Activated CD8-positive, alpha-beta T cell treated with anti-CD3 and anti-CD28 coated beads for 36 hours (primary cell): Measurements from ENCODE around the gene SERGEF. TPM values are rescaled to one million over a fixed set of nuclear protein-coding genes. Genes with fewer than 3 reads are reported as not detected.

Experiments
- ATAC-seq: fragments of 200-7000 bp; cut with Tn5 transposase; one replicate; pipeline ENCODE4 v1.10.0; 2021; ENCODE audit warnings: mild to moderate bottlenecking, moderate library complexity
- CTCF ChIA-PET: fragments of 350-600 bp; sonication (Branson Sonifier 250); formaldehyde crosslinking; loops from one replicate; lab custom pipeline; 2021; ENCODE audit warnings: antibody characterized with exemption; lab: Charles Lee
- POLR2A ChIA-PET: fragments of 350-600 bp; sonication (Branson Sonifier 250); formaldehyde crosslinking; loops from one replicate; lab custom pipeline; 2021; ENCODE audit warnings: antibody characterized with exemption; lab: Charles Lee
- DNase-seq: peaks from one replicate; pipeline ENCODE4 v3.0.0-alpha.2; 2020
- H3K27ac Mint-ChIP-seq: one replicate; pipeline ENCODE4 v1.8.0; 2021; ENCODE audit warnings: mild to moderate bottlenecking, mixed read lengths
- H3K27me3 Mint-ChIP-seq: one replicate; pipeline ENCODE4 v1.8.0; 2021; ENCODE audit warnings: mixed read lengths
- H3K36me3 Mint-ChIP-seq: one replicate; pipeline ENCODE4 v1.8.0; 2021; ENCODE audit warnings: low read depth, mixed read lengths
- H3K4me1 Mint-ChIP-seq: one replicate; pipeline ENCODE4 v1.8.0; 2021; ENCODE audit warnings: low read depth, mixed read lengths
- H3K4me3 Mint-ChIP-seq: one replicate; pipeline ENCODE4 v1.8.0; 2021; ENCODE audit warnings: mild to moderate bottlenecking, moderate library complexity, mixed read lengths
- H3K9me3 Mint-ChIP-seq: one replicate; pipeline ENCODE4 v1.8.0; 2021; ENCODE audit warnings: mixed read lengths
- intact Hi-C: fragments of 100-400 bp; cut with micrococcal nuclease; formaldehyde crosslinking; loops from one replicate; pipeline ENCODE4 v1.10.0; 2022
- total RNA-seq, 2 experiments: library from RNA; stranded (reverse); gene quantifications; one replicate each; pipeline ENCODE4 v1.2.3, GENCODE V29; 2021
- TF ChIP-seq, protein P1 (sequence below): fragments of 200-600 bp; IDR thresholded peaks from one replicate; pipeline ENCODE4 v1.8.0; 2022; ENCODE audit warnings: antibody characterized with exemption, mild to moderate bottlenecking

SERGEF gene
- total RNA-seq, 2 experiments from 2014 or later = 56.2 to 64.4 TPM

DNA sequence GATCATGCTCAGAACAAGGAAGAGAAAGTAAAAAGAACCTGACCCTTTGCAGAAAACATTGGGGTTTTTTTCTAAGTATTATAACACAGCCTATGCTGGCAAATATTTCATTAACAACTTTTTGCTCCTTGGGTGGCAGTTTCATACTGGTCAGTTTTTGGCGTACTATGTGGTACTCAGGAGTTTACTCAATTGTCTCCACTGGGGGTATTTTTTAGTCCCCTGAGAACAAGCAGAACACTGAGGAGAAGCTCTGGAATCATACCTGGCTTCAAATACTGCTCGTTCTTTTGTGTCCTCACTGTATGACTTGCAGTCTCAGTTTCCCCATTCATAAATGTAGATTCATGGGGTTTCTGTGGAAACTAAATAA lies 90.4 kb downstream of the SERGEF start:
- TF ChIP-seq, protein P1, sequence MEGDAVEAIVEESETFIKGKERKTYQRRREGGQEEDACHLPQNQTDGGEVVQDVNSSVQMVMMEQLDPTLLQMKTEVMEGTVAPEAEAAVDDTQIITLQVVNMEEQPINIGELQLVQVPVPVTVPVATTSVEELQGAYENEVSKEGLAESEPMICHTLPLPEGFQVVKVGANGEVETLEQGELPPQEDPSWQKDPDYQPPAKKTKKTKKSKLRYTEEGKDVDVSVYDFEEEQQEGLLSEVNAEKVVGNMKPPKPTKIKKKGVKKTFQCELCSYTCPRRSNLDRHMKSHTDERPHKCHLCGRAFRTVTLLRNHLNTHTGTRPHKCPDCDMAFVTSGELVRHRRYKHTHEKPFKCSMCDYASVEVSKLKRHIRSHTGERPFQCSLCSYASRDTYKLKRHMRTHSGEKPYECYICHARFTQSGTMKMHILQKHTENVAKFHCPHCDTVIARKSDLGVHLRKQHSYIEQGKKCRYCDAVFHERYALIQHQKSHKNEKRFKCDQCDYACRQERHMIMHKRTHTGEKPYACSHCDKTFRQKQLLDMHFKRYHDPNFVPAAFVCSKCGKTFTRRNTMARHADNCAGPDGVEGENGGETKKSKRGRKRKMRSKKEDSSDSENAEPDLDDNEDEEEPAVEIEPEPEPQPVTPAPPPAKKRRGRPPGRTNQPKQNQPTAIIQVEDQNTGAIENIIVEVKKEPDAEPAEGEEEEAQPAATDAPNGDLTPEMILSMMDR = no peak
- Mint-ChIP-seq H3K9me3 (no peaks in the 10 kb centered on the region), H3K4me1 (no peaks in the 10 kb centered on the region), H3K36me3 (peaks cover 12% of the 10 kb centered on the region), H3K27me3 (no peaks in the 10 kb centered on the region), H3K4me3 (no peak overlapping the region), H3K27ac (no peak overlapping the region)
- DNase-seq (no peak), ATAC-seq (no peak)
- ChIA-PET POLR2A (interaction anchor here (0.6 to 1.4 kb wide), 3 partner anchors 8 to 16 kb away, joined by 3 read pairs; no protein-coding TSS in a partner anchor), CTCF (no interaction called here)
- intact Hi-C loops = no loop called here

DNA sequence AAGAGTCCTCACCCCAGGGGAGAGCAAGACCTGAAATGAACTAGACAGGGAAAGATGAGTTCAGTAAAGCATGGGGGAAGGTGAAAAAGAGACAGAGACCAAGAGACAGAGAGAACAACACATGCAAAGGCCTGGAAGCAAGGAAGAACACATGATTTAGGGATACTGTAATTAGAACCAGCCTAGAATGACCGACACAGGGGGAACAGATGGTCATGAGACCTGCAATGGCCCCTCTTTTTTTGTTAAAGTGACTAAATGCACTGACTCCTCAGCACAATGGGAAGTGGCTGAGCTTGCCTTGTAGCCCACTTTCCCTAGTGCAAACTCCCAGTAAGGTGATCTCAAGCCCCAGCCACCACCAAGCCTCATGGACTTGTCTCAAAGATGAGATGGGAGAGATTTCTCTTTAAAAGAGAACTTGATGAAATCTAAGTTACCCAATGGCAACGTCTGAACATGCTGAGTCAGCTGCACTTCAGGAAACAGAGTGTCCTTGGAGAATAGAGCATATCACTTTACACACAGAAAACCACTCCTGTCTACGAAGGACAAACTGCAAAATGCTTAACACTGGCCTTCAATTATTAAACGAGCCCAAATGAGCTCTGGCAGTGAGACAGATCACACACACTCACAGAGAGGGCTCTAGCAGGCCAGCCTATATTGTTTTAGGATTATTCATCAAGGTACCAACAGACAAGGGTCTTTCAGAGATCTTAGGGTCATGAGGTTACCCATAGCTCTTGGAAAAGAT lies 91.0 kb downstream of the SERGEF start:
- H3K4me3 Mint-ChIP-seq = no peak overlapping the region
- CTCF ChIA-PET = no interaction called here
- no peaks in the 10 kb centered on the region for H3K9me3 Mint-ChIP-seq
- H3K36me3 Mint-ChIP-seq = peaks cover 12% of the 10 kb centered on the region
- H3K27me3 Mint-ChIP-seq = no peaks in the 10 kb centered on the region
- intact Hi-C loops = no loop called here
- no peak overlapping the region for H3K27ac Mint-ChIP-seq
- POLR2A ChIA-PET = interaction anchor here (0.6 to 1.4 kb wide), 3 partner anchors 9 to 16 kb away, joined by 3 read pairs; no protein-coding TSS in a partner anchor
- no peaks in the 10 kb centered on the region for H3K4me1 Mint-ChIP-seq
- ATAC-seq = no peak
- no peak for DNase-seq
- TF ChIP-seq, protein P1 = no peak

DNA sequence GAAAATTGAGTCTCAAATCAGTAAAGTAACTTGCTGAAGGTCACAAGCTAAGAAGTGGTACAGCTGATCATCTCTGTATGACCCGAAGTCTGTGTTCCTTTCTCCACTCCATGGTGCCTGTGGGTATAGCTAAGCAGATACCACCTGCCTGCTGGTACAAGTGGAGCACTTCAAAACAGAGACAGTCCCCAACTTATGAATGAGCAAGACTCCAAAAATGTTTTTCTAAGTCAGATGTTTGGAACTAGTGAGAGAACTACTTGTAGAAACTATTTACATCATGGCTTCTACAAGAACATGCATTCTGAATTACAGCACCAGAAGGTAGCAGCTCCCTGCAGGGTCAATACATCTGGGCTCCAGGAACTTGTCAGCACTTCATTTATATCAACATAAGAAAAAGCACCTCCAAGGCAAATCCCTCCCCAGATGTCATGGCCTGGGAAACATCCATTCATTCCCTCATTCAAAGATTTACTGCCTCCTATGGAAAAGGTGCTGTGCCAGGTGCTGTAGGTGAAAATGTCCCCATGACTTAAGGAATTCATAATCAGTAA lies 94.7 kb downstream of the SERGEF start:
- TF ChIP-seq, protein P1 = no peak
- H3K4me1 Mint-ChIP-seq = peaks cover 4% of the 10 kb centered on the region
- peaks cover 15% of the 10 kb centered on the region for H3K36me3 Mint-ChIP-seq
- intact Hi-C loops = no loop called here
- DNase-seq = no peak
- POLR2A ChIA-PET = no interaction called here
- no peak overlapping the region for H3K4me3 Mint-ChIP-seq
- H3K27ac Mint-ChIP-seq = no peak overlapping the region
- H3K27me3 Mint-ChIP-seq = no peaks in the 10 kb centered on the region
- no peak for ATAC-seq
- CTCF ChIA-PET = interaction anchor here (0.6 kb wide), 1 partner anchor 33 kb away, joined by 3 read pairs; no protein-coding TSS in a partner anchor
- no peaks in the 10 kb centered on the region for H3K9me3 Mint-ChIP-seq

DNA sequence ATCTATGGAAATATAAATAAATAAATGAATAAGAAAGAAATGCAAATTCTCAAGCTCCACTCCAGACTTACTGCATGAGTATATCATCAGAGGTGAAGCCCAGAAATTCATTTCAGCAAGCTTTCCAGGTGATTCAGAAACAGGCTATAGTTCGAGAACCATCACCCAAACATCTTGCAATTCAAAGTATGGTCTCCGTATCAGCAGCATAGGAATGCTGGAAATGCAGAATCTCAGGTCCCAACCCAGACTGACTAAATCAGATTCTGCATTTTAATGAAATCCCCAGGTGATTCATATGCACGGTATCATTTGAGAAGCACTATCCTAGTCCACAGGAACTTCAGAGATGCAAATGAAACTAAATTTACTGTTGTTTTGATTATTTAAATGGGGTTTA lies 95.3 kb downstream of the SERGEF start:
- ATAC-seq (no peak), DNase-seq (no peak)
- H3K9me3 Mint-ChIP-seq = no peaks in the 10 kb centered on the region
- H3K4me3 Mint-ChIP-seq = no peak overlapping the region
- H3K36me3 Mint-ChIP-seq = peaks cover 15% of the 10 kb centered on the region
- H3K27ac Mint-ChIP-seq = no peak overlapping the region
- POLR2A ChIA-PET = no interaction called here
- intact Hi-C loops = no loop called here
- no peaks in the 10 kb centered on the region for H3K27me3 Mint-ChIP-seq
- H3K4me1 Mint-ChIP-seq = peaks cover 4% of the 10 kb centered on the region
- TF ChIP-seq, protein P1 = no peak
- CTCF ChIA-PET = interaction anchor here (0.6 kb wide), 1 partner anchor 33 kb away, joined by 3 read pairs; no protein-coding TSS in a partner anchor
